Fibroblast of lung (primary cell): ENCODE results near the gene PHF19. TPM values are rescaled to one million over a fixed set of nuclear protein-coding genes. Genes with fewer than 3 reads are reported as not detected.

Experiments used
- DNase-seq, 2 donors: peaks; one replicate each; pipeline versions ENCODE4 v3.0.0 to v3.0.0-alpha.2; 2010; ENCODE audit warnings: low read depth in 2 of 2
- H2AFZ ChIP-seq: 2 replicates; pipeline ENCODE4 v1.5.1; 2012; ENCODE audit warnings: low read length, control low read depth, inconsistent platforms
- H3K27ac ChIP-seq: 2 replicates; pipeline ENCODE4 v1.5.1; 2011; ENCODE audit warnings: low read length, control low read depth; ENCODE audit not compliant: insufficient read depth
- H3K27me3 ChIP-seq: 2 replicates; pipeline ENCODE4 v1.5.1; 2011; ENCODE audit warnings: mild to moderate bottlenecking, low read length; ENCODE audit not compliant: control insufficient read depth, insufficient read depth
- H3K36me3 ChIP-seq: 2 replicates; pipeline ENCODE4 v1.5.1; 2011; ENCODE audit warnings: low read length; ENCODE audit not compliant: control insufficient read depth, insufficient read depth
- H3K4me1 ChIP-seq: 2 replicates; pipeline ENCODE4 v1.5.1; 2011; ENCODE audit warnings: low read length; ENCODE audit not compliant: control insufficient read depth, insufficient read depth; ENCODE audit errors: extremely low read depth
- H3K4me2 ChIP-seq: 2 replicates; pipeline ENCODE4 v1.5.1; 2011; ENCODE audit warnings: low read length, control low read depth; ENCODE audit not compliant: insufficient read depth; ENCODE audit errors: extremely low read depth
- H3K4me3 ChIP-seq, 4 experiments: fragments of 200-600 bp in 1 of 4; sonication (generic) in 1 of 4; replicated peaks in 1 of 4; 2 replicates each; pipeline ENCODE4 v1.5.1; 2011 to 2016; ENCODE audit warnings: low read length in 4 of 4, low read depth in 3 of 4, mild to moderate bottlenecking in 3 of 4, control low read depth in 2 of 4, inconsistent platforms in 1 of 4, mixed read lengths in 1 of 4; ENCODE audit not compliant: insufficient read depth in 1 of 4; ENCODE audit errors: control extremely low read depth in 1 of 4
- H3K79me2 ChIP-seq: 2 replicates; pipeline ENCODE4 v1.5.1; 2012; ENCODE audit warnings: mild to moderate bottlenecking, low read length, inconsistent platforms; ENCODE audit not compliant: control insufficient read depth, insufficient read depth
- H3K9ac ChIP-seq: 2 replicates; pipeline ENCODE4 v1.5.1; 2011; ENCODE audit warnings: mild to moderate bottlenecking, low read length, control low read depth; ENCODE audit not compliant: insufficient read depth
- H3K9me3 ChIP-seq: 2 replicates; pipeline ENCODE4 v1.5.1; 2012; ENCODE audit warnings: low read depth, low read length; ENCODE audit not compliant: control insufficient read depth, insufficient read depth
- H4K20me1 ChIP-seq: 2 replicates; pipeline ENCODE4 v1.5.1; 2011; ENCODE audit warnings: low read length; ENCODE audit not compliant: control insufficient read depth, insufficient read depth; ENCODE audit errors: extremely low read depth
- CTCF ChIP-seq, 2 donors: IDR thresholded peaks in 1 of 2; conservative IDR thresholded peaks in 1 of 2; 1 replicate in 1 of 2; 2 replicates in 1 of 2; pipeline ENCODE4 v1.5.1; 2011 to 2012; ENCODE audit warnings: low read length in 2 of 2, control low read depth in 1 of 2, inconsistent platforms in 1 of 2, low read depth in 1 of 2, mild to moderate bottlenecking in 1 of 2
- EZH2 ChIP-seq: IDR thresholded peaks from 2 replicates; pipeline ENCODE4 v1.5.1; 2012; ENCODE audit warnings: low read length, control low read depth, mild to moderate bottlenecking; ENCODE audit errors: missing control alignments
- polyA plus RNA-seq, 2 donors: library from polyadenylated mRNA; depleted of rRNA in 1 of 2; stranded (reverse) in 1 of 2; unstranded in 1 of 2; fragments of >200 nt; gene quantifications; 2 replicates each; pipeline ENCODE4 v1.2.1, GENCODE V29; 2011 to 2012; ENCODE audit warnings: missing spikeins in 1 of 2
- total RNA-seq: library from RNA; depleted of rRNA; stranded (reverse); fragments of >200 nt; gene quantifications from 2 replicates; pipeline ENCODE4 v1.2.1, GENCODE V29; 2014

PHF19 gene
- total and polyA plus RNA-seq, 2 donors (not counting 1 experiment from before 2014, with no cell fraction given), result 21.4 to 38.3 TPM

GRCh38 chr9:120830865-120831264 lies 46.1 kb downstream of the PHF19 start:
- Histone ChIP-seq H3K4me2 (no peak overlapping the region), H3K9ac (no peak overlapping the region), H3K79me2 (no peaks in the 10 kb centered on the region), H3K27me3 (no peaks in the 10 kb centered on the region), H2AFZ (no peak overlapping the region), H4K20me1 (no peaks in the 10 kb centered on the region), H3K36me3 (peaks cover 2% of the 10 kb centered on the region), H3K4me3 (no peak overlapping the region), H3K9me3 (no peaks in the 10 kb centered on the region), H3K27ac (no peak overlapping the region), H3K4me1 (no peaks in the 10 kb centered on the region)
- TF ChIP-seq CTCF (conservative IDR thresholded peaks at IDR 0.05 in 1 of 2, IDR thresholded peaks at IDR 0.05 in 1 of 2; ENCODE audit: low read depth in 1 of 2, low read length in 2 of 2), result no peak
- TF ChIP-seq EZH2, result no peak
- DNase-seq, result no peak

GRCh38 chr9:120830151-120830550 lies 46.8 kb downstream of the PHF19 start:
- H3K27ac ChIP-seq, result no peak overlapping the region
- no peak for DNase-seq
- peaks cover 2% of the 10 kb centered on the region for H3K36me3 ChIP-seq

GRCh38 chr9:120829650-120830049 lies 47.3 kb downstream of the PHF19 start:
- no peak overlapping the region for H3K27ac ChIP-seq
- no peaks in the 10 kb centered on the region for H3K27me3 ChIP-seq
- H3K79me2 ChIP-seq, result no peaks in the 10 kb centered on the region
- H3K4me2 ChIP-seq, result no peak overlapping the region
- H3K36me3 ChIP-seq, result peaks cover 2% of the 10 kb centered on the region
- H3K4me1 ChIP-seq, result no peaks in the 10 kb centered on the region
- no peak overlapping the region for H3K9ac ChIP-seq
- no peak for DNase-seq
- H3K4me3 ChIP-seq, result no peak overlapping the region
- no peaks in the 10 kb centered on the region for H3K9me3 ChIP-seq
- H4K20me1 ChIP-seq, result no peaks in the 10 kb centered on the region
- TF ChIP-seq CTCF (conservative IDR thresholded peaks at IDR 0.05 in 1 of 2, IDR thresholded peaks at IDR 0.05 in 1 of 2; ENCODE audit: low read depth in 1 of 2, low read length in 2 of 2) (no peak), EZH2 (no peak)
- H2AFZ ChIP-seq, result no peak overlapping the region

More at GRCh38 chr9:120830151-120830550, 46.8 kb downstream of the PHF19 start:
- Histone ChIP-seq H3K4me3 (no peak overlapping the region), H3K9me3 (no peaks in the 10 kb centered on the region), H3K79me2 (no peaks in the 10 kb centered on the region), H3K4me1 (no peaks in the 10 kb centered on the region), H3K4me2 (no peak overlapping the region), H3K9ac (no peak overlapping the region), H4K20me1 (no peaks in the 10 kb centered on the region), H3K27me3 (no peaks in the 10 kb centered on the region), H2AFZ (no peak overlapping the region)
- TF ChIP-seq CTCF (conservative IDR thresholded peaks at IDR 0.05 in 1 of 2, IDR thresholded peaks at IDR 0.05 in 1 of 2; ENCODE audit: low read depth in 1 of 2, low read length in 2 of 2) (no peak), EZH2 (no peak)
